DMS53 (cell line): ENCODE results near the gene ITPR2.

Experiments used
- DNase-seq: peaks from one replicate; lab custom pipeline; 2025; lab: John Stamatoyannopoulos, UW

ITPR2 gene

DNA sequence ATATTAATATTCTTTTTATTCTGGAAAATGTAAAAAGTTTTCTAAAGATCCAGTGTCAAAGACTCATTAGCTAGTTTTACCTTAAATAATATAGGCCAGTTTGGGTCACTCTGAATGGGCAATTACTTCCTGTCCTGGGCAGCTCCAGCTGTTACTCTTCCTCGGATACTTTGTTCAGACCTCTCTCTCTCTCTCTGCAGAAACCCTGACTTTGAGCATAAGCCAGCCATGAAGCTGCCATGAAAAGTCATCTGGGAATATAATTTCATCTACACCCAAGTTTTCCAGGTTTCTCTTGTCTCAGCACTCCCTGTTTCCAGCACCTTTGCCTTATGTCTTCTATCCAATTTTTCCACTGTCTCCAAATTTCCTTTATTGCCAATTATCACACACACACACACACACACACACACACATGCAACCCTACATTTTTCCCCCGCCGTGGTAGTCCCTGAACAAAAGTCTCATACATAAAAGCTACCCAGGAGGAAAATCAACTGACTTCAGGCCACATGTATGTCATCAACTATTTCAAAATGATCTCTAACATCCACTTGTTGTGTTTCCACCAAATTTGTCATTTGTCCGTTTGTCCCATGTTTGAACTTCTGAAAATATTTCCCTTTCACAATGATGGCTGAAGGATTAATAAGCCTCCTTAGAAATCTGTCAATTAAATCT lies 319.5 kb downstream of the ITPR2 start:
- DNase-seq = no peak

DNA sequence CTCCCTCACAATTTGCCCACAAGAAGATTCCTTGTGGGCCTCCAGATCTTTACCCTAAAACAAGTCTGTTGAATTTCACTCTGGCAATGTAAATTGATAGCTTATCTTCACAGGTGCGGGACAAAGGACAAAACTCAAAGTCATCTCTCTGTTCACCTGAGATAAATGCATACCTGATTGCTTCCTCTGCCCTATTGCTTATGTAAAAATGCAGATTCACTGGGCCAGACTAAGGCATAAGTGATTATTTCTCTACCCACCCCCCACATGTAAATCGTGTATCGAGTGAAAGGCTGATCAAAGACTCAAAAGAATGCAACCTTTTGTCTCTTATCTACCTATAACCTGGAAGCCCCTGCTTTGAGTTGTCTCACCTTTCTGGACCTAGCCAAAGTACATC lies 320.8 kb downstream of the ITPR2 start:
- no peak for DNase-seq

DNA sequence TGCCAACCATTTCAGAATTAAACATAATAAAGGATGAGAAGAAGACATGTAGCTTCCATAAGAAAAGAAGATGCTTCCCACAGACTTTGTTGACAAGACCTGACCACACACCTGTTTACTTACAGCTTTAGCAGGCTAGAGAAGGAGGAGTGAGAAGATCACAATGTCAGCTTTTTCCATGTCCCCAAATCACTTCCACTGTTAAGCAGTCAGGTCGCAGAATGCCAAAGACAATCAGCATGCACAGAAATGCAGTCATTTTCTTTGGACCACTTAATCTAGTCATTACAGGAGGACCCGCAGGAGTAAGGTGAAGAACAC lies 322.7 kb downstream of the ITPR2 start:
- no peak for DNase-seq

DNA sequence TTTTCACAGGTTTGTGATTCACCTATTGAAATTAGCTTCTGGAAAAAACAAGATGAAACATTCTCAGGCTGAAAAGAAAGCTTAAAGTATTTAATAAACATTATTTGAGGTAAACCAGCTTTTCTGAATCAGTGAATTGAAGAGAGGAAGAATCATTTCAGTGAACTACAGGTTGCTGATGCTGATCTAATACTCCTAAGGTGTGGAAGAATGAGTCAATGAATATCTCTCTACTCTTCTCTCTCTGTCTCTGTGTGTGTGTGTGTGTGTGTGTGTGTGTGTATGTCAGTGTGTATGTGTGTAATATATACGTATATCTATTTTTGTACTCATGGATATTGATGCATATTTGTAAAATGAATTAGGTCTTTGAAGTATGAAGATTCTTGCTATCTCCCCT lies 325.4 kb downstream of the ITPR2 start:
- no peak for DNase-seq

DNA sequence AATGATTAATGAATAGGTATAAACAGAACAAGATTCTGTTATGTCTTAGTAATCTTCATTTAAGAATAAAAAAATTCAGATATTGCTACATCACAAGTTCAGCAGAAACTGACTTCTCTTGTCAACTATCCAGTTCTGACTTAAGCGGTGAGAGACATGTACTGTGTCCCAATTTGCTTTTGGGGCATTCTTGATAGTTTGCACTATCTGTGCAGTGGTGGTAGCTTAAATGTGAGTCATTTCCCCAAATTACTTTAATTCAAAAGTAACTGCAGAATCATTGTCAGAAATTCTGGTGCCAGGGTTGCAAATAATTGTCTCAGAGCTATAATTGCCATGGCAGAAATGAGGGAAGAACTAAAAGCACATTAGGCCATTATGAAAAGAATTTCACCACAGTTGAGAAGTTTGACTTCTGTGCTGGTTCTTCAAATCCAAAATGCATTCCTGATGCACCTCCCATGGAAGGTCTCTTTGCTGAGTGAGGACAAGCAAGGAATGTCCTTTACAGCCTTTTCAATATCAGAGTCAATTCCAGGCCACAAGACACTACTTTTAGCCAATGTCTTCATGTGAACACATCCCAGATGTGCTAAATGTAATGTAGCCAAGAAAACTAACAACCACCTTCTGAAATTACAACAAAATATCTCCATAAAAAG lies 332.9 kb downstream of the ITPR2 start:
- DNase-seq = no peak

DNA sequence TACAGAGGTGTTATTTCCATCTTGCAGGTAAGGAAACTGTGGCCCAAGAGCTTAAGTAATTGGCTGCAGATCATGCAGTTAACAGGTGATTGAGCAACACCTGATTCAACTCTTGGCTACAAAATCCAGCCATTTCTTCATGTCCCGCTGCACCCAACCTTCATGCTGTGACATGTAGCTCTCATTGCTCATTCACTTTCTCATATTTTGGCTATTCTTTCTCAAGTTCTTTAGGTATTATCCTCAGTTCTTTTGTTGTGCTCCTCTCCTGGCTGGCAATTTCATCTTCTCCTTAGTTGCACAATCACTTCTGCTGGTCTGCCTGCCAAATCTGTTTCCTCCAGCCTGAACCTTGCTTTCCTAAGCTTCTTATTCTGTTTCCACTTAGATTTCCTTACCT lies 336.8 kb downstream of the ITPR2 start:
- no peak for DNase-seq

DNA sequence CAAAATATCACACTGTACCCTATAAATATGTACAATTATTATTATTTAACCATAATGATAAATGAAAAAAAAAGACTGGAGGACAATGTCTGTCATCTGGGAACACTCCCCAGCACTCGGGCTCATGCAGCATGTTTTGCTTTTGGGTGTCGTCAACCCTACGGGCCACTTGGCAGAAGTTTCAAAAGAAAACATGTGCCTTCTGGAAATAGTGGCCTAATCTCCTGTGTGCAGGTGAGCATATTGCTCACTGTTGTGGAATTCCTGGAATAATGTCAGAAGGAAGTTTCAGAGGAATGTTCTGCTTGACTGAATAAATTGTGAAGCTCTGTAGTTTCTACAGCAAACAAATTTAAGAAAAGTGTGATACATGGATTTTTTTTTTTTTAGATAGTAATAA lies 339.3 kb downstream of the ITPR2 start:
- DNase-seq = no peak

DNA sequence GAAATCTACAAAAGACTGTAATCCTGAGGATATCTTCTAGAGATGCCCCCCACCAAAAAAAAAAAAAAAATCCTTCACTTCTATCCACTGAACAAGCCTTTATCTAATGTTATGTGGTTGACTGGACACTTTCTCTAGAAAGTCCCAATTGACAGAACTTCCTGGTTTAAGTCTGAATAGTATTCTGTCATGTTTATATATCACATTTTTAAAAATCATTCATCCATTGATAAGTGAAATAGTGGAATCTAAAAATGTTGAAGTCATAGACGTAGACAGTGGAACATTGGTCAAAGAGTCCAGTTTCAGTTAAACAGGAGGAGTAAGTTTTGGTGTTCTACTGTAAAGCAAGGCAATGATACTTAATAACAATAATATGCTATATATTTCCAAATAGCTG lies 340.6 kb downstream of the ITPR2 start:
- no peak for DNase-seq

DNA sequence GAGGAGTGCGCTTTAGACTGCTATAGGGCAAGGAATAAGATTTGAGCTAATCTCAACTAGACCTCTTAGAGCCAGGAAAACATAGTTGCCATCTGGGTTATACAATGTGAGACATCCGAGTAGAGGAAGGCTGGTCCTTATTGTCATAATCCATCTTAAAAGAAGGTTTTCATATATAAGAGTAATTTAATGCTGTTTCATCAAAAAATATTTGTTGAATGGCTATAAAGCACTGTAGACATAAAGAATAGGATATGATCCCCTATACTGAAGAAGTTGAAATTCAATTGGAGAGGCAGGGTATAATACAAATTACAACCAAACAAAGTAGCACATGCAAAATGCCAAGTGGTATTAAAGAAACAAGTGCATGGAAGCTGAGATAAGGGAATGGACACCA lies 343.1 kb downstream of the ITPR2 start:
- DNase-seq = no peak

DNA sequence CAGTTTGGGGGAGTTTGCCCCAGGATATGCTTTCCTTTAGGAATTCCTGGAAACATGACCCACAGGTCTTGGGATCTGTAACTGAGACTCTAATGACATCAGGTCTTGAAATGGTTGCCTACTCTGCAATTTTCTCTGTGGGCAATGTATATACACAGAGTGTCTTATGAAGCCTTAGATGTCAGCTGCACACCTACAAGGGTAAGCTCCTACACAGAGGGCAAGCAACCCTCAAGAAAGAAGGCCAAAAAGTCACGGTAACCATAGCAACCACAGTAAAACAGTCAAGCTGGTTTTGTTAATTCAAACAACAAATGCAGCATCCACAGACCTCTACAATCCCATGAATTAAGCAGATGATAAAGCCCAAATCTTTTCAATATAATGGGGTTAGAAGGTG lies 344.6 kb downstream of the ITPR2 start:
- peak; percentile 33 for DNase-seq

DNA sequence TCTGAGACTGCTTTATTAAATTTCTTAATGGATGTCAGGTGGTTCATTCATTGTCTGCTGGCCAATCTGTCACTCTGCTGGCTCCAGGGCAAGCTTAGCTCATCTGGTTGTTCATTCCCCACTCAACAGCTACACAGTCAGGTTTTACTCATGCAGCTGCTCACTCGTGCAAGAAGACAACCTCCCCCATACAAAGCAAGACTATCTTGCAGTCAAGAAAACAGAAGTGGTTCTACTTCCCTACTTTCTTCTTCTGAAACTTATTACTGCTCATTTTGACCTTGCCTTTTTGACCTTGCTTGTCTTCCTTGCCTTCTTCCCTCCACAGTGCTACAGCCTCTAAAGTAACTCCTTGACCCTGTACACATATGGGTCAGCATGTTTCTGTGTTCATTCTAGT lies 359.7 kb downstream of the ITPR2 start:
- no peak for DNase-seq

DNA sequence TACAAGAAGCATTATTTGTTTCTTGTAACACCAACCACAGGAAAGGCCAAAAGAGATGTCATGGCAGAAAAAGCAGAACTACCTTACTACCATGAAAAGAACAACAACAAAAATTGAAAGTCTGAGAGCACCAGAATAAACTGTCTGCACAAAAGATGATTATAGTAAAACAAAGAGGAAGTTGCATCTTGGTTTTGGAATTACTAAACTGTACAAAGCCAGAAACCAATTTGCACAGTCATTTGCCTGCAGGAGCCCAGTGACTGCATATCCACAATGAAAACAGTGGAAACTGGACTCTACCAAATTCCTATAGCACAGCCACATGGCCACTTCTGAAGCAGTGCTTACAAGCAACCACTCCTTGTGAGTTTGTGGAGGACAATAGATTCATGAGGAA lies 361.4 kb downstream of the ITPR2 start:
- DNase-seq = no peak

DNA sequence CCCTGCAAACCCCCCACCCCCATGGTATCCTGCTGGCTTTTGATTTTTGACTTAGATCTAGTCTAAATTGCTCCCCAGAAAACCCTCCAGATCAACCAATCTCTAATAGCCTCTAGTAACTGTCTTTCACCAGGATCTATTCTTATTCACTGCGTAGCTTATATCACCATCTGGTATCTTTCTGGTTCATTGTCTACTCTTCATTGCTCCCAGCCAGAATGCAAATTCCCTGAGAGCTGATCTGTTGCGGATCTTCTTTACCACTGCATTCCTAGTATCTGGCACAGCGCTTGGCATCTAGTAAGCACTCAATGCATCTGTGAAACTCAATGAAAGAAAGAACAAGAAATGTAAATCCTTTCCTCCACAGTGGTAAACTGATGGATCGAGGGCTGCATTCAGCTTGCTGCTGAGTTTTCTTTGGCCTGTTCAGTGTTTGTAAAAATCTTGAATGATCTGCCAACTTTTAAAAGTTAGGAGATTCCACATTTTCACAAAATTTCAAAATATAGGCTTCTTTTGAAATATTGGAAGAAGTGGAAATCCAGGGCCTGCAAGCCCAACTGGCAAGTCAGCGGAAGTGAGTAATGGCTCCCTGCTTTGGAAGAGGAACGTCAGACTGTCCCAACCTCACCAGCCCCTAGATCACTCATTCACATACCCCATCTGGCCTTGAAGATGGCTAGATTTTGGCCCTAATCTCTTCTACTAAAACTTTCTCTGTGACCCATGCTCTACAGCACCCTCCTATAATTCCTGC lies 363.4 kb downstream of the ITPR2 start:
- DNase-seq = no peak

DNA sequence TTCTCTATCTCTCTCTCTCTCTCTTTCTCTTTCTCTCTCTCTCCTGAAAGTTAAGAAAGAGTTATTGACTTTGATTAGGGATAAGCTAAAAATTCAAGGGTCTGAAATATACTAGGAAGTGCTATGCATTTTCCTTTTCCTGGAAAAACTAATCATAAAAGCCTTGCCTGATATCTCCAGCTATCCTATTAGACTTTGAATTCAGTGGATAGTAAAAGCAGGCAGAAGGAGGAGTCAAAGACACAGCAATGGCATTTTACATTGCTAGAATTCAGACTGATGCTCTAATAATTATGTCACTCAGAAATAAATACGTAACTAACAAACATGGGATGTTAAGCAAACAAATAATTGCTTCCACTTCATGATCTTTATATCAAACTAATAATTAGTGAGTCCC lies 365.6 kb downstream of the ITPR2 start:
- no peak for DNase-seq

DNA sequence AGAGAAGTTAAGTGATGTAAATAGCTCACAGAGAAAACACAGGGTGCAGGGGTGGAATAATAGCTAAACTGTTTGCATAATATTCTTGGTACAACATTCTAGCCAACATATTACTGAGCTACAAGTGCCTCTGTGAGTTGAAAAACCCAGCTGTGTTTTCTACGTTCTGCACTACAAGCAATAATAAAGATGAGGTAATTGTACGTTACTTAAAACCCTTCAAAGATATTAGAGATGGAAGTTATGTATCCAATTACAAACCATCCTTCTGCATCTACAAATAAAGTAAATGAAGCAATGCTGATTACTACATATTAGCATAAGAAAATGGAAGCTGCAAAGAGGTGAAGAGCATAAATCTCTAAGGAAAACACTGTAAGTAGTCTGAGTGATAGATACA lies 366.3 kb downstream of the ITPR2 start:
- no peak for DNase-seq

DNA sequence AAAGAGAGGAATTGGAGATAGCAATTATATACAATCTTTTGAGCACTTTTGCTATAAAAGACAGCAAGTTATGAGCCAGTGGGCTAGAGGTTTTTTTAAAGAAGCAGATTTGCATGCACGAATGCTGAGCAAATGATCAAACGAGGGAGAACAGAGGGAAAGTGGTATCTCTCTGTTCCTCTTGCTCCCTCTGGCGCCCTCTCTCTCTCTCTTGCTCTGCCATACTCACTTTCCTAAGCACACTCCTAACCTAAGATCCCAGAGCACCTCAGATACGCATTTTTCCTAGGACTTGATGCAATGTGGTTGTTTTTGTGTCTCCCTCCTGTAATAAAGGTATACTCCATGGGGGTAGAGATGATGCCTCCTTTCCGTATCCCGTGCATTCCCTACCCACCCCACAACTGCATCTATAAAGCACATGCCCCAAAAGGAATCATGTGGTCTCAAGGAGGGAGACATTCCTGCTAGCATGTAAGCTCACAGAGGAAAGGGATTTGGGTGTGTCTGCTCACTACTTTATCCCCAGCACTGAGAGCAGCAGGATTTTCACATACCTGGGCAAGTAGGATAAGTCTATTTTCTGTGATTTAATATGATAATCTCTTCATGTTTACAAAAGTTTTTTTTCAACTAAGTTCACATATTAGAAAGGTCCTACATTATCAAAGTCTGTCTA lies 367.4 kb downstream of the ITPR2 start:
- DNase-seq = no peak

DNA sequence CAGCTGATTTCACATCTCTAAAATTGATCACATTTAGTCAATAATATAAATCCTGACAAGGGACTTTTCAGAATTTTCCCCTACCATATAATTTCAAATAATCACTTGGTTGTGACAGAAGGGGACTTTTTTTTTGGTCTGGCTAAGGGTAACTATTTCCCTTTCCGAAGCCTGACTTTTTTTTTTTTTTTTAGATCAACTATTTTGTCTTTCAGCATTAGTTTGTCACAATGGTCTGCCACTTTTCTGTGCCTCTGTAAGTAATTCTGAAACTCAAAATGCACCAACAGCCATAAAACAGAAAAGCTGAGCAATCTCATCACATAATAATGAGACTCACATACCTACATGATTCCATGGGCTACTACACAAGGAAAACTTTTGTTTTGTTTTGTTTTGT lies 371.2 kb downstream of the ITPR2 start:
- no peak for DNase-seq

DNA sequence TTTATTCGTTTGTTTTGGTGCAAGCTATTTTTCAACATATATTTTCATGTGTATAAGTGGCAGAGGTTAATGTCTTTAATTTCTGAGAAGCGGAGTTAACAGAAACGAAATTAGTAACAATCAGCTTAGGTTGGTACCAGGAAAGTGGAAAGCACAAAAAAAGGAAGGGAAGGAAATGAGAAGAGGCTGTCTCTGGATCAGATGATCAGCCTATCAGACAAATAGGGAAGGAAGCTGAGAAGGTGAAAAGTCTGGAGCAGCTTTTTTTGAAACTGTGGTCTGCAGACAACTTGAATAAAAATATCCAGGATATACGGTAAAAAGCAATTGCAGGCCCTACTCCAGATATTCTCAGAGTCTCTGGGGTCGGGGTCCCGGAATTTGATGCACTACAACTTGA lies 372.6 kb downstream of the ITPR2 start:
- no peak for DNase-seq

DNA sequence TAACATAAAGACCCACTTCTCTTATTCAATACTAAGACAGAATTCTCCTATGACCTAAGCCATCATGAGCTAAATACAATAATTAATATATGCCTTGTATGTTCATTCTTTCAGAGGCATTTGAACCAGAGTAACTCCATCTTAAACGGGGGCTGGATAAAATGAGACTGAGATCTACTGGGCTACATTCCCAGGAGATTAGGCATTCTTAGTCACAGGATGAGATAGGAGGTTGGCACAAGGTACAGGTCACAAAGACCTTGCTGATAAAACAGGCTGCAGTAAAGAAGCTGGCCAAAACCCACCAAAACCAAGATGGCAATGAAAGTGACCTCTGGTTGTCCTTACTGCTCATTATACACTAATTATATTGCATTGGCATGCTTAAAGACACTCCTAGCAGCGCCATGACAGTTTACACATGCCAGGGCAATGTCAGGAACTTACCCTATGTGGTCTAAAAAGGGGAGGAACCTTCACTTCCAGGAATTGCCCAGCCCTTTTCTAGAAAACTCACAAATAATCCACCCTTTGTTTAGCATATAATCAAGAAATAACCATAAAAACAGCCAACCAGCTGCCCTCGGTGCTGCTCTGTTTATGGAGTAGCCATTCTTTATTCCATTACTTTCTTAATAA lies 376.9 kb downstream of the ITPR2 start:
- DNase-seq = no peak

DNA sequence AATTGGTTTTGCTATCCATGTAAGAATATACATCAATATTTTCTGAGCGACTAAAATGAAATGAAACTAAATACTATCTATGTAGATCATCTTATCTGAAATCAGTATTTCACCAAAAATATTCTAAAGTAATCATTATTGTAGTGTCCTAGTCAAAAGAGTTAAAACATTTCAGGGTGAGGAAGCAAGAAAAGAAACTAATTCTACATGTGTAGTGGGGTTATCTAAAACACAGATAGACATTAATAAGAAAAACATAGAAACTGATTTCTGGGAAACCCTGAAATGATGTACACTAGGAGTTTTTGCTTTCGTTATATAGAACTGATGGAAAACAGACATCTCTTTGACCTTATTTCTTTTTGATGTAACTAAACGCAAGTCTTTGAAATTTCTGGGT lies 379.7 kb downstream of the ITPR2 start:
- no peak for DNase-seq

DNA sequence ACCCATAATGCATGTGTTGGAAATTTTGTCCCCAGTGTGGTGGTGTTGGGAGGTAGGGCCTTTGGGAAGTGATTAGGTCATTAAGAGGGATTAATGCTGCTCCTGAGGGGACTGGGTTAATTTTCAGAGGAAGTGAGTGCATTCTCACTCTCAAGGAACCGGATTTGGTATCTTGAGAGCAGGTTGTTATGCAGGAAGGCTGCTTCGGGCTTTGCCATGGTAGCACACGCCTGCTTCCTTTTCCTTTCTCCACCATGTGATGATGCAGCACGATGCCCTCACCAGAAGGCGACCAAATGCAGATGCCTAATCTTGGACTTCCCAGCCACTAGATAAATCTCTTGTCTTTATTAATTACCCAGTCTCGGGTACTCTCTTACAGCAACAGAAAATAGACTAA lies 380.5 kb downstream of the ITPR2 start:
- no peak for DNase-seq

DNA sequence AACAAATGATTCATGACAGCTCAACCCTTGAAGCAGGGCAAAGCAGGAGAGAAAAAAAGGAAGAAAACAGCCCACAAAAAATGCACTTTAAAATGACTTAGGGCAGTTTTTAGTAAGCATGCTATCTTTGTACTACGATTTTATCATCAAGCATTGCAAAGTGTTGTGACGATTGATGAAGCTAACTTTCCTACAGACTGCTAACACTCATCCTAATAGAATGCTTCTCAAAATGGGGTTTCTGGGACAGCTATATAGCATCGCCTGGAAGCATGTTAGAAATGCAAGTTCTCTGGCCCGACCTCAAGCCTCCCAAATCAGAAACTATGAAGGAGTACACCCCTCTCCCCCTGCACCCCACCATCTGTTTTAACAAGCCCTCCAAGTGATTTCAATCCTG lies 381.2 kb downstream of the ITPR2 start:
- DNase-seq = no peak

DNA sequence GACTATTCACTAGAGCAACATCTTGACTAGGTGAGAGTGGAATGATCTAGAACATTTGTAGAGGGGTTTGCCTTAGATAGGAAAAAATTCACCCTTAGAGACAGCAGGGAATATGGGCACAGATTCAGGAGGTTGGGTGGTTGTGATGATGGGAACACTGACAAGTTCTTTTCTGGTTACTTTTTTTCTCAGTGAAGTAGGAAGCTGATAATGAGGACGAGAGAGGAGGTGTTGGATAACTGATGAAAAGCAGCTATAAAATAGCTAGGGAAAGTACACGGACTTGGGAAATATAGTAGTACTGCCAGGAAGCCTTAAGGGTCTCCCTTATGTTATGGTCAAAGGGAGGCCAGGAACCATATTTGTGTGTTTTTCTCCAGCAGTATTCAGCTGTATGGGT lies 387.1 kb downstream of the ITPR2 start:
- no peak for DNase-seq
